Measurements from ENCODE around the gene CD33. TPM values are rescaled to one million over a fixed set of nuclear protein-coding genes. Genes with fewer than 3 reads are reported as not detected.

CD33 gene
- total and polyA plus RNA-seq, 3 experiments from 2014 or later: 0.47 to 0.70 TPM; not detected in 1

DNA sequence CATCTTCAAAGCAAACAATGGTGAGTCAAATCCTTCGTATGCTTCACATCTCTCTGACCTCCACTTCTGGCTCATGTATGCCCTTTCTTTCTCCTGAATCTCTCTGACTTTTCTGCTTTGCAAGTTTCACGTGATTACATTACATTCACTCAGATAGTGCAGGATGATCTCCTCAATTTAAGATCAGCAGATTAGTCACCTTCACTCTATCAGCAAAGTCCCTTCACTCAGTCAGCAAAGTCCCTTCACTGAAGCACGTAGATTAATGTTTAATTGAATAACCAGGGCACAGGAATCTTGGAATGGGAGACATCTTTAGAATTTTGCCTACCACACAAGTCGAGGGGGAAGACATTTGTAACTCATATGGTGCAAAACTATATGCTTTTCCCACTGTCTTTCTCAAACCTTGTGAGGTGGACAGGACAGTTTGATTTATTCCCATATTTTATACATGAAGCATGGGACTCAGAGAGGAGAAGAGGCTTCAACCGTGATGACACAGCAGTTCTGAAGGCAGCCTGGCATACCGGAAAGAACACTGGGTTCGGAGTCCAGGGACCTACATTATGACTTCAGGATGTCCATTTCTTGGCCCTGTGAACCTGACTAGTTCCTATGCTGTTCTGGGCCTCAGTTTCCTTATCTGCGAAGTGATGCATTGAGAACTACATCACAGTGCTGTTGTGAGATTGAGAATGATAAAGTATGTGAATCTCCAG, 49.3 kb downstream of the CD33 start:
- H3K27ac Mint-ChIP-seq: peak overlapping the region in 5 of 8 donors; percentile 26 to 90 (median 60)
- H3K36me3 Mint-ChIP-seq: no peaks in the 10 kb centered on the region
- CTCF ChIA-PET: no interaction called here
- H3K4me3 Mint-ChIP-seq: peak overlapping the region in 2 of 7 donors; percentile 43 to 69
- peaks cover 3 to 37% of the 10 kb centered on the region in 2 donors for H3K27me3 Mint-ChIP-seq
- POLR2A ChIA-PET: no interaction called here
- H3K27me3 ChIP-seq (ENCODE audit: insufficient read depth, low read length, poor library complexity, severe bottlenecking): no peaks in the 10 kb centered on the region
- DNase-seq: no peak
- no peaks in the 10 kb centered on the region for H3K36me3 ChIP-seq (ENCODE audit: insufficient read depth, low read length)
- H3K9me3 ChIP-seq (ENCODE audit: low read length): no peaks in the 10 kb centered on the region
- peaks cover 0 to 38% (median 5%) of the 10 kb centered on the region in 3 donors for H3K4me1 Mint-ChIP-seq
- no peaks in the 10 kb centered on the region for H3K4me1 ChIP-seq (ENCODE audit: insufficient read depth, low read length)
- H3K9me3 Mint-ChIP-seq: no peaks in the 10 kb centered on the region
- no peak overlapping the region for H3K27ac ChIP-seq (ENCODE audit: low read depth, low read length)
- H3K4me3 ChIP-seq (ENCODE audit: low read length): no peak overlapping the region

DNA sequence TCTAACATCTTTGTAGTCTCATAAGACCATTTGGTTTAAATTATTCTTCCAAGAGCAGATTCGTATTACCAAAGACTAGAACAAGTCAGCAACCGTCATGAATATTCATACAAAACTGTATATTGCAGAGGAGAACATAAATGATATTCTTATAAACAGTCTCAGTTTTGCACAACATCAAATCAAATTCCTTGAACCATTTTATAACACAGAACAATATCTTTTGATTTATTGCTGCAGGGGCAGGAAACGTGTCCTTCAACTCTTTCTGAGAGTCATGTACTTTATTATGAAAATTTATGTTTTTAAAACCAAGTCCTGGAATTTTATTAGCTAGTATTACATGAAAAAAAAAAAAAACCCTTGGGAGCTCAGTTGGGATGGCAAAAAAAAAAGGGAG, 52.2 kb downstream of the CD33 start:
- no peak overlapping the region for H3K4me3 Mint-ChIP-seq
- H3K27ac ChIP-seq (ENCODE audit: low read depth, low read length): no peak overlapping the region
- peaks cover 0 to 7% (median 0%) of the 10 kb centered on the region in 5 donors for H3K9me3 Mint-ChIP-seq
- no peaks in the 10 kb centered on the region for H3K9me3 ChIP-seq (ENCODE audit: low read length)
- DNase-seq: no peak
- peaks cover 0 to 24% (median 5%) of the 10 kb centered on the region in 3 donors for H3K4me1 Mint-ChIP-seq
- ChIA-PET POLR2A (no interaction called here), CTCF (no interaction called here)
- no peak overlapping the region for H3K4me3 ChIP-seq (ENCODE audit: low read length)
- peaks cover 3 to 37% of the 10 kb centered on the region in 2 donors for H3K27me3 Mint-ChIP-seq
- no peaks in the 10 kb centered on the region for H3K36me3 ChIP-seq (ENCODE audit: insufficient read depth, low read length)
- no peaks in the 10 kb centered on the region for H3K4me1 ChIP-seq (ENCODE audit: insufficient read depth, low read length)
- H3K36me3 Mint-ChIP-seq: peaks cover 0 to 8% (median 0%) of the 10 kb centered on the region in 3 donors
- no peaks in the 10 kb centered on the region for H3K27me3 ChIP-seq (ENCODE audit: insufficient read depth, low read length, poor library complexity, severe bottlenecking)
- H3K27ac Mint-ChIP-seq: no peak overlapping the region

DNA sequence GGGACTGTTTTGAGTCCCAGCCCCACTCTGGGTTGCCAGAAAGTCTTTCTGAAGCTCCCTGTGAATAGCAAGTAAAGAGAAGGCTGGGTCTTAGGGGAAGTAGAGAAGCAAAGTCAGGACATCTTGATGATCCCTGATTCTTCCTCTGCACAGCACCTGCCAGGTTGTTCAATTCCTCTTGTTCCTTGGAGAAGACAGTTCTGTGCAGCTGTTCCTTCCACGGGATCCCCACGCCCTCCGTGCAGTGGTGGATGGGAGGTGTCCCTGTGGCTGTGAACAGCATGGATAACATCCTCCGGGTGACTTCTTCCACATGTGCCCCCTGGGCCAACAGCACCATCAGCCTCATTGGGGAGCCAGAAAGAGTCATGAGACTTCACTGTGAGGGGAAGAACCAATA, 57.5 kb downstream of the CD33 start:
- Mint-ChIP-seq H3K27ac (no peak overlapping the region), H3K9me3 (peaks cover 0 to 15% (median 8%) of the 10 kb centered on the region in 5 donors), H3K4me1 (no peaks in the 10 kb centered on the region), H3K36me3 (peaks cover 0 to 12% (median 0%) of the 10 kb centered on the region in 3 donors), H3K4me3 (no peak overlapping the region), H3K27me3 (peaks cover 8 to 40% of the 10 kb centered on the region in 2 donors)
- POLR2A ChIA-PET: no interaction called here
- CTCF ChIA-PET: no interaction called here
- no peaks in the 10 kb centered on the region for H3K36me3 ChIP-seq (ENCODE audit: insufficient read depth, low read length)
- DNase-seq: no peak
- H3K9me3 ChIP-seq (ENCODE audit: low read length): no peaks in the 10 kb centered on the region
- H3K27ac ChIP-seq (ENCODE audit: low read depth, low read length): no peak overlapping the region
- H3K4me3 ChIP-seq (ENCODE audit: low read length): no peak overlapping the region
- no peaks in the 10 kb centered on the region for H3K4me1 ChIP-seq (ENCODE audit: insufficient read depth, low read length)
- no peaks in the 10 kb centered on the region for H3K27me3 ChIP-seq (ENCODE audit: insufficient read depth, low read length, poor library complexity, severe bottlenecking)

DNA sequence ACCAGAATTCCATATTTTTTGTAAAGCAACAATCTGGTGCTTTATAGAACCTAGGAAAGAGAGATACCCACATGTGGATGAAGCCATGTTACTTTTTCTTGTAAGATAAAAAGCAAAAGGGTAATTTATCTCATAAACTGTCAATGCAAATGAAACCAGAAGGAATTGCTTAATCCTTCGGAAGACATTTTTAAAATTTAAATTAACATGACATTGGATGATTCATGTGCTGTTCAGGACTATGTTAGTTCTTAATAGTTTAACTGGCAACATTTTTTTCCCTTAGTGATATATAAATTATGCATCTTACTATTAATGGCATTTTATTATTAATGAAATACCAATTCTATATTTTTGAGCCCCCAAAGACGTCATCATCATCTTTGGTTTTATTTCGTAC, 60.8 kb downstream of the CD33 start:
- peaks cover 8 to 25% of the 10 kb centered on the region in 2 donors for H3K27me3 Mint-ChIP-seq
- Histone ChIP-seq H3K9me3 (ENCODE audit: low read length) (no peaks in the 10 kb centered on the region), H3K4me3 (ENCODE audit: low read length) (no peak overlapping the region), H3K27ac (ENCODE audit: low read depth, low read length) (no peak overlapping the region), H3K36me3 (ENCODE audit: insufficient read depth, low read length) (no peaks in the 10 kb centered on the region), H3K27me3 (ENCODE audit: insufficient read depth, low read length, poor library complexity, severe bottlenecking) (peaks cover 5% of the 10 kb centered on the region), H3K4me1 (ENCODE audit: insufficient read depth, low read length) (no peaks in the 10 kb centered on the region)
- no peak for DNase-seq
- POLR2A ChIA-PET: no interaction called here
- peaks cover 0 to 12% (median 6%) of the 10 kb centered on the region in 5 donors for H3K9me3 Mint-ChIP-seq
- H3K4me3 Mint-ChIP-seq: no peak overlapping the region
- no peaks in the 10 kb centered on the region for H3K4me1 Mint-ChIP-seq
- no peak overlapping the region for H3K27ac Mint-ChIP-seq
- peaks cover 0 to 4% (median 0%) of the 10 kb centered on the region in 3 donors for H3K36me3 Mint-ChIP-seq
- CTCF ChIA-PET: no interaction called here

Other genes starting within 250 kb of the CD33 start
- not detected for gene KLK7, start 241.2 kb upstream of the CD33 start, total RNA-seq
- not detected for gene KLK7, start 241.2 kb upstream of the CD33 start, polyA plus RNA-seq
- gene KLK8, start 223.5 kb upstream of the CD33 start, total RNA-seq: not detected
- not detected for gene KLK8, start 223.5 kb upstream of the CD33 start, polyA plus RNA-seq
- gene KLK10, start 205.4 kb upstream of the CD33 start, total RNA-seq: not detected
- not detected for gene KLK10, start 205.4 kb upstream of the CD33 start, polyA plus RNA-seq
- not detected for gene KLK11, start 198.5 kb upstream of the CD33 start, total RNA-seq
- not detected for gene KLK11, start 198.5 kb upstream of the CD33 start, polyA plus RNA-seq
- not detected for gene KLK12, start 190.1 kb upstream of the CD33 start, total RNA-seq
- not detected for gene KLK12, start 190.1 kb upstream of the CD33 start, polyA plus RNA-seq
- not detected for gene KLK13, start 160.0 kb upstream of the CD33 start, total RNA-seq
- gene KLK13, start 160.0 kb upstream of the CD33 start, polyA plus RNA-seq: not detected
- under 1 TPM; 0.26 to 0.31 TPM for gene KLK14, start 142.2 kb upstream of the CD33 start, total RNA-seq
- not detected for gene KLK14, start 142.2 kb upstream of the CD33 start, polyA plus RNA-seq
- gene CTU1, start 116.7 kb upstream of the CD33 start, total RNA-seq: 10 to 100 TPM; 11.0 to 13.4 TPM
- 8.8 TPM for gene CTU1, start 116.7 kb upstream of the CD33 start, polyA plus RNA-seq
- under 1 TPM; 0.46 to 0.93 TPM for gene SIGLEC9, start 100.2 kb upstream of the CD33 start, total RNA-seq
- 3.6 TPM for gene SIGLEC9, start 100.2 kb upstream of the CD33 start, polyA plus RNA-seq
- under 1 TPM; 0.42 to 0.46 TPM for gene SIGLEC7, start 82.8 kb upstream of the CD33 start, total RNA-seq
- 2.5 TPM for gene SIGLEC7, start 82.8 kb upstream of the CD33 start, polyA plus RNA-seq
- gene SIGLECL1, start 26.0 kb downstream of the CD33 start, total RNA-seq: not detected
- not detected for gene SIGLECL1, start 26.0 kb downstream of the CD33 start, polyA plus RNA-seq
- under 1 TPM; 0.09 TPM for gene IGLON5, start 86.6 kb downstream of the CD33 start, total RNA-seq
- gene IGLON5, start 86.6 kb downstream of the CD33 start, polyA plus RNA-seq: not detected
- gene VSIG10L, start 117.1 kb downstream of the CD33 start, total RNA-seq: 1 to 10 TPM; 3.3 to 3.6 TPM
- gene VSIG10L, start 117.1 kb downstream of the CD33 start, polyA plus RNA-seq: 0.29 TPM
- gene ETFB, start 141.3 kb downstream of the CD33 start, total RNA-seq: 100 to 1,000 TPM; 122 to 124 TPM
- 80.0 TPM for gene ETFB, start 141.3 kb downstream of the CD33 start, polyA plus RNA-seq
- 10 to 100 TPM; 24.9 to 25.0 TPM for gene CLDND2, start 143.9 kb downstream of the CD33 start, total RNA-seq
- gene CLDND2, start 143.9 kb downstream of the CD33 start, polyA plus RNA-seq: 1.5 TPM
- 100 to 1,000 TPM; 866 to 901 TPM for gene NKG7, start 147.6 kb downstream of the CD33 start, total RNA-seq
- 2,087 TPM for gene NKG7, start 147.6 kb downstream of the CD33 start, polyA plus RNA-seq
- under 1 TPM; 0.66 to 0.93 TPM for gene LIM2, start 162.9 kb downstream of the CD33 start, total RNA-seq
- 0.38 TPM for gene LIM2, start 162.9 kb downstream of the CD33 start, polyA plus RNA-seq
- not detected for gene C19orf84, start 165.5 kb downstream of the CD33 start, total RNA-seq
- gene C19orf84, start 165.5 kb downstream of the CD33 start, polyA plus RNA-seq: not detected
- gene SIGLEC10, start 192.6 kb downstream of the CD33 start, total RNA-seq: 1 to 10 TPM; 2.4 to 2.9 TPM
- gene SIGLEC10, start 192.6 kb downstream of the CD33 start, polyA plus RNA-seq: 1.1 TPM
- not detected for gene SIGLEC8, start 233.4 kb downstream of the CD33 start, total RNA-seq
- gene SIGLEC8, start 233.4 kb downstream of the CD33 start, polyA plus RNA-seq: not detected